OCI-LY3 (cell line): ENCODE measurements around the gene TADA3.

ENCODE experiments used
- EZH2phosphoT487 ChIP-seq: fragments of 200-600 bp; shearing (Covaris generic); IDR thresholded peaks from 2 replicates; pipeline ENCODE4 v1.6.1; 2018; ENCODE audit warnings: antibody characterized with exemption, mixed run types, low read depth
- TF ChIP-seq, protein P1 (sequence below): fragments of 200-600, 300-600 bp; sonication (generic); IDR thresholded peaks from 2 replicates; pipeline ENCODE4 v1.5.1; 2014; ENCODE audit warnings: antibody characterized with exemption, low read length, low read depth

DNA sequence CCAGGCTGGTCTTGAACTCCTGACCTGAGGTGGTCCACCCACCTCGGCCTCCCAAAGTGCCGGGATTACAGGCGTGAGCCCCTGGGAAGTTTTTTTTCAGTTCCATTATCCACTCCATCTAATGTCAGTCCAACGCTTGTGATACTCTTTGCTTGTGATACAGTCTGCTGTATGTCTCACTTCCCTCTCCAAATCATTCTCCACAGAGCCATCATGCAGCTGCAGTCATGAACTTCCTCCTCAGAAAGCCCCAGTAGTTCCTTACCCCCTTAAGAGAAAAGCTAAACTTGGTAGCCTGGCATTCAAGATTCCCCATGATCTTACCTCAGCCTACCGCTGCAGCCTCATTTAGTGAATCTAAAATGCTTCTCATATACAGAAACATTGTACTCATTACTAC is 2.9 kb upstream of the TADA3 start:
- TF ChIP-seq, protein P1, sequence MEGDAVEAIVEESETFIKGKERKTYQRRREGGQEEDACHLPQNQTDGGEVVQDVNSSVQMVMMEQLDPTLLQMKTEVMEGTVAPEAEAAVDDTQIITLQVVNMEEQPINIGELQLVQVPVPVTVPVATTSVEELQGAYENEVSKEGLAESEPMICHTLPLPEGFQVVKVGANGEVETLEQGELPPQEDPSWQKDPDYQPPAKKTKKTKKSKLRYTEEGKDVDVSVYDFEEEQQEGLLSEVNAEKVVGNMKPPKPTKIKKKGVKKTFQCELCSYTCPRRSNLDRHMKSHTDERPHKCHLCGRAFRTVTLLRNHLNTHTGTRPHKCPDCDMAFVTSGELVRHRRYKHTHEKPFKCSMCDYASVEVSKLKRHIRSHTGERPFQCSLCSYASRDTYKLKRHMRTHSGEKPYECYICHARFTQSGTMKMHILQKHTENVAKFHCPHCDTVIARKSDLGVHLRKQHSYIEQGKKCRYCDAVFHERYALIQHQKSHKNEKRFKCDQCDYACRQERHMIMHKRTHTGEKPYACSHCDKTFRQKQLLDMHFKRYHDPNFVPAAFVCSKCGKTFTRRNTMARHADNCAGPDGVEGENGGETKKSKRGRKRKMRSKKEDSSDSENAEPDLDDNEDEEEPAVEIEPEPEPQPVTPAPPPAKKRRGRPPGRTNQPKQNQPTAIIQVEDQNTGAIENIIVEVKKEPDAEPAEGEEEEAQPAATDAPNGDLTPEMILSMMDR = no peak
- TF ChIP-seq EZH2phosphoT487 = no peak
